ENCODE results near the gene GNAS. TPM values are rescaled to one million over a fixed set of nuclear protein-coding genes. Genes with fewer than 3 reads are reported as not detected.

The GNAS gene
- polyA plus RNA-seq, 1 donor, result 930 TPM

DNA sequence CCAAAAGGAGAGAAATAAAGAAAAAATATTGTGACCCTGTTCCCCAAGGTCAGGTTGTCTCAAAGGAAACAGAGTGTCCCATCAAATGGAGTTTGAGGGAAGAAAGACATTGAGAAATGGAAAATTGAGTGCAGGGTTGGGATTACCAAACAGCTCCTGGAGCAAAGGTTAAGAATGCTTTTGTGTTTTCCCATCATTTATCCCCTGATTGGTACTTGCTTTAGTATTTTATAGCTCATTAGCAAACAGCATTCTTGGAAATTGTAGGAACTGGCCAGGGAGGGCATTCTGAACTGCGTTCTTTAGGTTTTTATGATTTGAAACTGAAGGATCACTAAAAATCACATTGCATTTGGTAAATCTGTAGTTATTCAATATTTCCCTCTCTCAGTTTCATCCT lies 69.5 kb downstream of the GNAS start:
- Histone ChIP-seq H3K9me3 (ENCODE audit: control insufficient read depth, low read depth, low read length) (no peaks in the 10 kb centered on the region), H3K4me1 (ENCODE audit: control insufficient read depth, insufficient read depth, low read length) (no peaks in the 10 kb centered on the region), H3K4me3 (ENCODE audit: low read length) (no peak overlapping the region), H3K27ac (ENCODE audit: low read length) (no peak overlapping the region), H3K27me3 (ENCODE audit: control insufficient read depth, insufficient read depth, low read length) (no peaks in the 10 kb centered on the region), H3K36me3 (ENCODE audit: control insufficient read depth, insufficient read depth, low read length) (no peaks in the 10 kb centered on the region)
- 20% methylated on average over 1 of the region's 1 CpG for WGBS (ENCODE audit: insufficient coverage, low lambda C conversion rate)
- peak in 1 of 2 donors; percentile 24 for DNase-seq

- DNase-seq, result no peak
Measured at GRCh38 chr20:58923117-58923712, 70.7 kb downstream of the GNAS start.

DNA sequence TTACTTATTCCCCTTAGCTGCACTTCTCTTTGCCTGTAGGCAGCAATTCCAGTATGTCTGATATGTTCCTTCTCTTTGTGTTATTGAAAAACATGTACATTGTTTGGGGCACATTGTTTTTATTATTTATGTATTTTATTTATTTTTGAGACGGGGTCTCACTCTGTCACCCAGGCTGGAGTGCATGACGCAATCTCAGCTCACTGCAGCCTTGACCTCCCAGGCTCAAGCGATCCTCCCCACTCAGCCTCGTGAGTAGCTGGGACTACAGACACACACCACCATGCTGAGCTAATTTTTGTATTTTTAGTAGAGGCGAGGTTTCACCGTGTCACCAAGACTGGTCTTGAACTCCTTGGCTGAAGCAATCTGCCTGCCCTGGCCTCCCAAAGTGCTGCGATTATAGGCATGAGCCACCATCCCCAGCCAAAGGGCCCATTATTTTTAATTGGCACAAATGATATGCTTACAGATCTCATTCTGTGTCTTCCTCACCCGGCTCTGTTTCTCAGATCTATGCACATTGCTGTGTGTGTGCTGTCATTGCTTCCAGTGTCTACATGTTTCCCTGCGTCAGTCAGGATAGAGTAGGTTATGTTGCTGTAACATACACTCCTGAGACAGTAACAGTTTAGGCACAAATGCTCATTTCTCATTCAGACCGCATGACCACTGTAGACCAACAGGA lies 74.4 kb downstream of the GNAS start:
- no peak overlapping the region for H3K27ac ChIP-seq (ENCODE audit: low read length)
- no peaks in the 10 kb centered on the region for H3K9me3 ChIP-seq (ENCODE audit: control insufficient read depth, low read depth, low read length)
- no peak for DNase-seq
- no peaks in the 10 kb centered on the region for H3K27me3 ChIP-seq (ENCODE audit: control insufficient read depth, insufficient read depth, low read length)
- H3K36me3 ChIP-seq (ENCODE audit: control insufficient read depth, insufficient read depth, low read length), result no peaks in the 10 kb centered on the region
- no peaks in the 10 kb centered on the region for H3K4me1 ChIP-seq (ENCODE audit: control insufficient read depth, insufficient read depth, low read length)
- 40% methylated on average over 1 of the region's 10 CpGs for WGBS (ENCODE audit: insufficient coverage, low lambda C conversion rate)
- H3K4me3 ChIP-seq (ENCODE audit: low read length), result no peak overlapping the region

More at GRCh38 chr20:58923117-58923712, 70.7 kb downstream of the GNAS start:
- Histone ChIP-seq H3K36me3 (ENCODE audit: control insufficient read depth, insufficient read depth, low read length) (no peaks in the 10 kb centered on the region), H3K27ac (ENCODE audit: low read length) (no peak overlapping the region), H3K9me3 (ENCODE audit: control insufficient read depth, low read depth, low read length) (no peaks in the 10 kb centered on the region), H3K27me3 (ENCODE audit: control insufficient read depth, insufficient read depth, low read length) (no peaks in the 10 kb centered on the region), H3K4me3 (ENCODE audit: low read length) (no peak overlapping the region), H3K4me1 (ENCODE audit: control insufficient read depth, insufficient read depth, low read length) (no peaks in the 10 kb centered on the region)
- 71% methylated on average over 1 of the region's 8 CpGs for WGBS (ENCODE audit: insufficient coverage, low lambda C conversion rate)

- DNase-seq, result no peak
- Histone ChIP-seq H3K4me3 (ENCODE audit: low read length) (no peak overlapping the region), H3K27me3 (ENCODE audit: control insufficient read depth, insufficient read depth, low read length) (no peaks in the 10 kb centered on the region), H3K4me1 (ENCODE audit: control insufficient read depth, insufficient read depth, low read length) (no peaks in the 10 kb centered on the region), H3K36me3 (ENCODE audit: control insufficient read depth, insufficient read depth, low read length) (no peaks in the 10 kb centered on the region), H3K27ac (ENCODE audit: low read length) (no peak overlapping the region), H3K9me3 (ENCODE audit: control insufficient read depth, low read depth, low read length) (no peaks in the 10 kb centered on the region)
- WGBS (ENCODE audit: insufficient coverage, low lambda C conversion rate), result no CpG with 5 or more reads among the region's 7 CpGs
Measured at GRCh38 chr20:58927490-58928061, 75.1 kb downstream of the GNAS start.

DNA sequence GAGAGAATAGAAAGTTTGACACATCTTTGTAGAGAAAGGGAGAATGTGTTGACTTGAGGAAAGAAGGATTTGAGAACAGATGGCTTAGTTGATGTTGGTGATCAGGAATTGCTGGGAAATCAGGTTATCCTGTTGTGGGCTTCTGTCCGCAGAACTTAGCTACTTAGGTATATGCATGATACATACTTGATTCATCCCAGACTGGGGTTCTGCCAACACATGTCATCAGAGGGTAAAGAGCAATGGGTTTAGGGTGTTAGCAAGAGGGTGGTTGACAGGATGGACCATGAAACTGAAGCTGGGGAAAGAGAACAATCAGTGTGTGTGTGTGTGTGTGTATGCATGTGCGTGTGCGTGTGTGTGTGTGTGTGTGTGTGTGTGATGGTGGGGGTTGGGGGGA lies 78.0 kb downstream of the GNAS start:
- Histone ChIP-seq H3K4me3 (ENCODE audit: low read length) (no peak overlapping the region), H3K9me3 (ENCODE audit: control insufficient read depth, low read depth, low read length) (no peaks in the 10 kb centered on the region), H3K36me3 (ENCODE audit: control insufficient read depth, insufficient read depth, low read length) (no peaks in the 10 kb centered on the region), H3K27ac (ENCODE audit: low read length) (no peak overlapping the region), H3K27me3 (ENCODE audit: control insufficient read depth, insufficient read depth, low read length) (no peaks in the 10 kb centered on the region), H3K4me1 (ENCODE audit: control insufficient read depth, insufficient read depth, low read length) (no peaks in the 10 kb centered on the region)
- no CpG with 5 or more reads among the region's 3 CpGs for WGBS (ENCODE audit: insufficient coverage, low lambda C conversion rate)
- no peak for DNase-seq

DNA sequence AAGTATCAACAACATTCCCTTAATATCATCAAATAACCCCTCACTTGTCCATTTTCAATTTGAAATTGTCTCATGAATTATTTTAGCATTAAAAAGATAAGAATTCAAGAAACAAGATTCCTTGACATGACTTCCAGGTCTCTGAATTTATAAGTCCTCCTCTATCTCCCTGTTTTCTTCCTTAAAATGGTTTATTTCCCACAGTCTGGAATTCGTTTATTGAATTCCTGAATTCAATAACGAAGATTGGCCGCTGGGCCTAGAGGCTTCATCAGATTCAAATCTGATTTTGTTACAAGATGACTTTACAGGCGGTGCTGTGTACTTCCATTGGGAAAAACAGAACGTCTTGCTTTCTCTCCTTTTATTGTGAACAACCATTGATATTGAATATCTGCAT lies 79.7 kb downstream of the GNAS start:
- no peak overlapping the region for H3K27ac ChIP-seq (ENCODE audit: low read length)
- no peaks in the 10 kb centered on the region for H3K27me3 ChIP-seq (ENCODE audit: control insufficient read depth, insufficient read depth, low read length)
- DNase-seq, result no peak
- no peaks in the 10 kb centered on the region for H3K9me3 ChIP-seq (ENCODE audit: control insufficient read depth, low read depth, low read length)
- 92% methylated on average over 4 of the region's 5 CpGs for WGBS (ENCODE audit: insufficient coverage, low lambda C conversion rate)
- H3K4me1 ChIP-seq (ENCODE audit: control insufficient read depth, insufficient read depth, low read length), result no peaks in the 10 kb centered on the region
- no peaks in the 10 kb centered on the region for H3K36me3 ChIP-seq (ENCODE audit: control insufficient read depth, insufficient read depth, low read length)
- H3K4me3 ChIP-seq (ENCODE audit: low read length), result no peak overlapping the region

DNA sequence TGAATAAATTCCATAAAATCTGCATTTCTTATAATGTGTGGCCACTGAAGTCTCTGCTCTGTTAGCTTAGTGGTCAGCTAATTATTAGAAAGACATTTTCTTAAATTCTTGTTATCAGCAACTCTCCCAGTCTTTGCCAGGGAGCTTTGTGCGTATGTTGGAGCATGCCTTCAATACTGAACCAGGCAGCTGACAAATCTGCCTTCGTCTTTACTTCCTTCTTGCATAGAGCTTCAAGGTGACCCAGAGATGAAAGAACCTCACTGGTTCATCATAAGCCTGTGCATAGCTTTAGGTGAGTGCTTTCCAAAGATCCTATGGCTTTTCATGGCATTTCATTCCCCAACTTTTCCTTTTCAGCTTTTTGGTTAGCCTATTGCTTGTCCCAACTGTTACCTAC lies 85.6 kb downstream of the GNAS start:
- no peaks in the 10 kb centered on the region for H3K4me1 ChIP-seq (ENCODE audit: control insufficient read depth, insufficient read depth, low read length)
- H3K27me3 ChIP-seq (ENCODE audit: control insufficient read depth, insufficient read depth, low read length), result peaks cover 2% of the 10 kb centered on the region
- DNase-seq, result no peak
- H3K36me3 ChIP-seq (ENCODE audit: control insufficient read depth, insufficient read depth, low read length), result no peaks in the 10 kb centered on the region
- no peaks in the 10 kb centered on the region for H3K9me3 ChIP-seq (ENCODE audit: control insufficient read depth, low read depth, low read length)
- H3K4me3 ChIP-seq (ENCODE audit: low read length), result no peak overlapping the region
- H3K27ac ChIP-seq (ENCODE audit: low read length), result no peak overlapping the region
- no CpG with 5 or more reads among the region's 2 CpGs for WGBS (ENCODE audit: insufficient coverage, low lambda C conversion rate)

GRCh38 chr20:58938541-58938940 lies 86.0 kb downstream of the GNAS start:
- Histone ChIP-seq H3K36me3 (ENCODE audit: control insufficient read depth, insufficient read depth, low read length) (no peaks in the 10 kb centered on the region), H3K4me1 (ENCODE audit: control insufficient read depth, insufficient read depth, low read length) (no peaks in the 10 kb centered on the region), H3K9me3 (ENCODE audit: control insufficient read depth, low read depth, low read length) (no peaks in the 10 kb centered on the region), H3K4me3 (ENCODE audit: low read length) (no peak overlapping the region), H3K27me3 (ENCODE audit: control insufficient read depth, insufficient read depth, low read length) (peaks cover 2% of the 10 kb centered on the region), H3K27ac (ENCODE audit: low read length) (no peak overlapping the region)
- DNase-seq, result no peak
- WGBS (ENCODE audit: insufficient coverage, low lambda C conversion rate), result 71% methylated on average over 1 of the region's 1 CpG

DNA sequence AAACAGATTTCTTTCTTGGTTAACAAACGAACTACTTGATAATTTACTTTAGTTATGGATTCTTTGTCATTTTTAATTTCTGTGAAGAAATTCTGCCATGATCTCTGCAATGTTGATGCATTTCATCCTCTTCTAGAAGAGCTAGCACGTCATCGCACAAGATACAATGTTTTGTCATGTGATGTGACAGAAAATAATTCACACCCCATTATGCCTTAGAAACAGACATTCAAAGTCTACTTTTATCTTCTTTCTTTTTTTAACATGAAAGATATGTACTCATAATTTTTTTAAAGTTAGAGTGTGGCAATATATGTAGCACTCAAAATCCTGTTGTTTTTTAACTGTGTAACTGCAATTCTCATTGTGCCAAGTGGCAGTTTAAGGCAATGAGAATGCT lies 89.0 kb downstream of the GNAS start:
- Histone ChIP-seq H3K36me3 (ENCODE audit: control insufficient read depth, insufficient read depth, low read length) (no peaks in the 10 kb centered on the region), H3K4me3 (ENCODE audit: low read length) (no peak overlapping the region), H3K4me1 (ENCODE audit: control insufficient read depth, insufficient read depth, low read length) (no peaks in the 10 kb centered on the region), H3K27ac (ENCODE audit: low read length) (no peak overlapping the region), H3K9me3 (ENCODE audit: control insufficient read depth, low read depth, low read length) (no peaks in the 10 kb centered on the region), H3K27me3 (ENCODE audit: control insufficient read depth, insufficient read depth, low read length) (peaks cover 2% of the 10 kb centered on the region)
- DNase-seq, result no peak
- no CpG with 5 or more reads among the region's 3 CpGs for WGBS (ENCODE audit: insufficient coverage, low lambda C conversion rate)

- no peak overlapping the region for H3K4me3 ChIP-seq (ENCODE audit: low read length)
- H3K27me3 ChIP-seq (ENCODE audit: control insufficient read depth, insufficient read depth, low read length), result peaks cover 2% of the 10 kb centered on the region
- DNase-seq, result no peak
- WGBS (ENCODE audit: insufficient coverage, low lambda C conversion rate), result 83% methylated on average over 1 of the region's 4 CpGs
- no peaks in the 10 kb centered on the region for H3K4me1 ChIP-seq (ENCODE audit: control insufficient read depth, insufficient read depth, low read length)
- H3K36me3 ChIP-seq (ENCODE audit: control insufficient read depth, insufficient read depth, low read length), result no peaks in the 10 kb centered on the region
- H3K9me3 ChIP-seq (ENCODE audit: control insufficient read depth, low read depth, low read length), result no peaks in the 10 kb centered on the region
- no peak overlapping the region for H3K27ac ChIP-seq (ENCODE audit: low read length)
Measured at GRCh38 chr20:58942549-58942948, 90.0 kb downstream of the GNAS start.

GRCh38 chr20:58944610-58945009 lies 92.1 kb downstream of the GNAS start:
- Histone ChIP-seq H3K27ac (ENCODE audit: low read length) (no peak overlapping the region), H3K36me3 (ENCODE audit: control insufficient read depth, insufficient read depth, low read length) (no peaks in the 10 kb centered on the region), H3K27me3 (ENCODE audit: control insufficient read depth, insufficient read depth, low read length) (no peaks in the 10 kb centered on the region), H3K4me1 (ENCODE audit: control insufficient read depth, insufficient read depth, low read length) (no peaks in the 10 kb centered on the region), H3K9me3 (ENCODE audit: control insufficient read depth, low read depth, low read length) (no peaks in the 10 kb centered on the region), H3K4me3 (ENCODE audit: low read length) (no peak overlapping the region)
- WGBS (ENCODE audit: insufficient coverage, low lambda C conversion rate), result no CpG with 5 or more reads among the region's 5 CpGs
- no peak for DNase-seq
